Right lobe of liver (tissue), 4 donors: ENCODE measurements around the gene PCBD1.

Source experiments
- CTCF ChIP-seq, 4 donors: fragments of 200-600 bp in 3 of 4; fragments of 450-650 bp in 1 of 4; IDR thresholded peaks; one replicate each; pipeline versions ENCODE4 v1.5.1 to v1.8.0; 2016 to 2022; ENCODE audit warnings: antibody characterized with exemption in 4 of 4, mild to moderate bottlenecking in 2 of 4
- POLR2A ChIP-seq: fragments of 450-650 bp; IDR thresholded peaks from one replicate; pipeline ENCODE4 v1.6.1; 2017; ENCODE audit warnings: antibody characterized with exemption, mild to moderate bottlenecking
- donor health status: DM: no; HTN: no; CAD: no.
- donor health status: DM: no; HTN: no; CAD: no.
- donor health status: DM: no; HTN: yes; CAD: no.

- TF ChIP-seq CTCF (IDR thresholded peaks at IDR 0.05) (no peak), POLR2A (no peak)
These were observed 35.3 kb upstream of the PCBD1 start for GRCh38 chr10:70923696-70924095.
